Hippocampal formation (tissue), 2 donors: ENCODE results near the gene MEIKIN.
"Not testable (repeated sequence)": the region's sequence is repeated elsewhere in the genome, so short reads cannot be mapped to it uniquely, and the experiment has no call there.

Source experiments
- DNase-seq, 2 donors: peaks; one replicate each; lab custom pipeline; 2025; lab: John Stamatoyannopoulos, UW

Gene MEIKIN

GRCh38 chr5:131913603-131914002 lies 31.9 kb downstream of the MEIKIN start:
- no peak for DNase-seq

- no peak for DNase-seq
Observed at GRCh38 chr5:131906668-131907067, 38.8 kb downstream of the MEIKIN start.

- DNase-seq = not testable (repeated sequence)
Observed at GRCh38 chr5:131902266-131902665, 43.2 kb downstream of the MEIKIN start.

GRCh38 chr5:131899686-131900085 lies 45.8 kb downstream of the MEIKIN start:
- DNase-seq = no peak

GRCh38 chr5:131883984-131884383 lies 61.5 kb downstream of the MEIKIN start:
- no peak for DNase-seq

- DNase-seq = no peak
Observed at GRCh38 chr5:131879705-131880104, 65.8 kb downstream of the MEIKIN start.

GRCh38 chr5:131877873-131878272 lies 67.6 kb downstream of the MEIKIN start:
- no peak for DNase-seq

GRCh38 chr5:131871251-131871650 lies 74.2 kb downstream of the MEIKIN start:
- DNase-seq = not testable (repeated sequence)

GRCh38 chr5:131867524-131867923 lies 77.9 kb downstream of the MEIKIN start:
- no peak for DNase-seq

- DNase-seq = no peak
Observed at GRCh38 chr5:131863700-131864099, 81.8 kb downstream of the MEIKIN start.

GRCh38 chr5:131857388-131857787 lies 88.1 kb downstream of the MEIKIN start:
- DNase-seq = no peak

GRCh38 chr5:131855452-131855851 lies 90.0 kb downstream of the MEIKIN start:
- DNase-seq = no peak

- DNase-seq = no peak
Observed at GRCh38 chr5:131854134-131854533, 91.3 kb downstream of the MEIKIN start.

GRCh38 chr5:131848662-131849061 lies 96.8 kb downstream of the MEIKIN start:
- DNase-seq = no peak

GRCh38 chr5:131846536-131846935 lies 98.9 kb downstream of the MEIKIN start:
- DNase-seq = no peak

- DNase-seq = no peak
Observed at GRCh38 chr5:131845828-131846227, 99.6 kb downstream of the MEIKIN start.

GRCh38 chr5:131842971-131843370 lies 102.5 kb downstream of the MEIKIN start:
- not testable (repeated sequence) for DNase-seq

GRCh38 chr5:131832702-131833101 lies 112.8 kb downstream of the MEIKIN start:
- DNase-seq = not testable (repeated sequence)

GRCh38 chr5:131825404-131826013 lies 120.0 kb downstream of the MEIKIN start:
- no peak for DNase-seq

GRCh38 chr5:131824631-131825030 lies 120.8 kb downstream of the MEIKIN start:
- DNase-seq = no peak

GRCh38 chr5:131821221-131821620 lies 124.2 kb downstream of the MEIKIN start:
- DNase-seq = no peak

GRCh38 chr5:131818001-131818724 lies 127.3 kb downstream of the MEIKIN start:
- DNase-seq = no peak

GRCh38 chr5:131814990-131815389 lies 130.5 kb downstream of the MEIKIN start:
- no peak for DNase-seq
